Calu3 (cell line): Measurements from ENCODE around the gene HOXB5. TPM values are rescaled to one million over a fixed set of nuclear protein-coding genes. Genes with fewer than 3 reads are reported as not detected.

Source experiments
- BruUV-seq: library from RNA; stranded (reverse); fragments of 400-500 nt; replicated peaks from 2 replicates; lab custom pipeline; 2021; lab: Mats Ljungman, UMichigan
- CTCF ChIA-PET: fragments of 300-600 bp; sonication (Branson Sonifier 250); formaldehyde crosslinking; loops from one replicate; lab custom pipeline; 2022; ENCODE audit warnings: antibody characterized with exemption; lab: Charles Lee
- DNase-seq: peaks from one replicate; pipeline ENCODE4 v3.0.0; 2022
- H3K27ac Mint-ChIP-seq: one replicate; pipeline ENCODE4 v1.8.0; 2022; ENCODE audit warnings: mixed read lengths; ENCODE audit not compliant: unreplicated experiment
- H3K27me3 Mint-ChIP-seq: one replicate; pipeline ENCODE4 v1.8.0; 2022; ENCODE audit warnings: mixed read lengths; ENCODE audit not compliant: unreplicated experiment
- H3K36me3 Mint-ChIP-seq: one replicate; pipeline ENCODE4 v1.8.0; 2022; ENCODE audit warnings: mild to moderate bottlenecking, moderate library complexity, mixed read lengths; ENCODE audit not compliant: insufficient read depth, unreplicated experiment
- H3K4me1 Mint-ChIP-seq: one replicate; pipeline ENCODE4 v1.8.0; 2022; ENCODE audit warnings: mild to moderate bottlenecking, low read depth, mixed read lengths; ENCODE audit not compliant: unreplicated experiment
- H3K4me3 Mint-ChIP-seq: one replicate; pipeline ENCODE4 v1.8.0; 2022; ENCODE audit warnings: mild to moderate bottlenecking, low read depth, moderate library complexity, mixed read lengths; ENCODE audit not compliant: unreplicated experiment
- H3K9me3 Mint-ChIP-seq: one replicate; pipeline ENCODE4 v1.8.0; 2022; ENCODE audit warnings: low read depth, mixed read lengths; ENCODE audit not compliant: unreplicated experiment
- CTCF ChIP-seq: fragments of 200-600 bp; IDR thresholded peaks from one replicate; pipeline ENCODE4 v1.8.0; 2022; ENCODE audit warnings: antibody characterized with exemption; ENCODE audit not compliant: unreplicated experiment
- intact Hi-C: fragments of 100-400 bp; cut with micrococcal nuclease; formaldehyde crosslinking; loops from one replicate; pipeline ENCODE4 v1.10.0; 2022; ENCODE audit not compliant: unreplicated experiment
- total RNA-seq: library from RNA; stranded (reverse); gene quantifications from 2 replicates; pipeline ENCODE4 v1.2.3, GENCODE V29; 2022

The HOXB5 gene
- total RNA-seq, 1 experiment from 2014 or later: 48.5 TPM

DNA sequence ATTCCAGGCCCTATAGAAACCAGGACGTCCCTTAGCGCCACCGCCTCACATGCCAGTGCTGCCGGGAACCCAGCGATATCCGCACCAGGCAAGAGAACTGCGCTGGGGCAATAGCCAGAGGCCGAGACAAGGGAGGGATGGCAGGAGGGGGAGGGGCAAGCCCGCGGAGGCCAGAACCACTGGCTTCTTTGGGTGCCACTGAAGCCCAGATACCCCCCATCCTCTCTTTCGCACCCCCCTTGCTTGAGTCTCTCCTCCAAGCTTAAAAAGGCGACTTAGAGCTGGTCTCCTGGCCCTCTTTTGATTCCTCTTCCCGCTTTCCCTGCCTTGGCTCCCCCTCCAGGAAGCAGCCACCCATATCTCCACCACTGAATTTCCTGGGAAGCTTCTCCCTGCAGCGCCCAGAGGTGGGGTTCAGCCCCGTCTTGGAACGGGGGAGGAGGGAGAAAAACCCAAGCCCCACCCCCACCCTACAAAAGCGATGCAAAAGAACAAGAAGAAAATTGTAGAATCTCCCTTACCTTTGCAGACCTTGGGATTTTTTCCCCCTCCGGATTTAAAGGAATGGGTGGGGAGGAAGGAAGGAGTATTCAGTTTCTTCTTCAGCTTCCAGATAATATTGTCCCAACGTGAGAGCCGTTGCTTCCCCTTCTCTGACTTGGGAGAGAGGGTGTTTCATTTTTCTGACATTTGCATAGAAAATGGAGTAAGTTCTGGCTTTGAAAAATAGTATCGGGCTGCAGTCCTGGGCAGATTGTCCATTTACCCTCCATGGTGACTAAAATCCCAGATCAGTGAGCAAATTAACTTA is 10.6 kb upstream of the HOXB5 start:
- intact Hi-C loops: no loop called here
- peaks cover 47% of the 10 kb centered on the region for H3K4me1 Mint-ChIP-seq
- peaks cover 93% of the 10 kb centered on the region for H3K36me3 Mint-ChIP-seq
- no peaks in the 10 kb centered on the region for H3K27me3 Mint-ChIP-seq
- no peak for TF ChIP-seq CTCF
- H3K9me3 Mint-ChIP-seq: no peaks in the 10 kb centered on the region
- peak; percentile 79 for DNase-seq
- peak overlapping the region; percentile 88 for H3K4me3 Mint-ChIP-seq
- peak overlapping the region; percentile 95 for H3K27ac Mint-ChIP-seq
- BruUV-seq: no TSS peak
- CTCF ChIA-PET: interaction anchor here (0.6 to 1.4 kb wide), 9 partner anchors 9 to 782 kb away, joined by 3 to 9 read pairs (median 5); no protein-coding TSS in a partner anchor

DNA sequence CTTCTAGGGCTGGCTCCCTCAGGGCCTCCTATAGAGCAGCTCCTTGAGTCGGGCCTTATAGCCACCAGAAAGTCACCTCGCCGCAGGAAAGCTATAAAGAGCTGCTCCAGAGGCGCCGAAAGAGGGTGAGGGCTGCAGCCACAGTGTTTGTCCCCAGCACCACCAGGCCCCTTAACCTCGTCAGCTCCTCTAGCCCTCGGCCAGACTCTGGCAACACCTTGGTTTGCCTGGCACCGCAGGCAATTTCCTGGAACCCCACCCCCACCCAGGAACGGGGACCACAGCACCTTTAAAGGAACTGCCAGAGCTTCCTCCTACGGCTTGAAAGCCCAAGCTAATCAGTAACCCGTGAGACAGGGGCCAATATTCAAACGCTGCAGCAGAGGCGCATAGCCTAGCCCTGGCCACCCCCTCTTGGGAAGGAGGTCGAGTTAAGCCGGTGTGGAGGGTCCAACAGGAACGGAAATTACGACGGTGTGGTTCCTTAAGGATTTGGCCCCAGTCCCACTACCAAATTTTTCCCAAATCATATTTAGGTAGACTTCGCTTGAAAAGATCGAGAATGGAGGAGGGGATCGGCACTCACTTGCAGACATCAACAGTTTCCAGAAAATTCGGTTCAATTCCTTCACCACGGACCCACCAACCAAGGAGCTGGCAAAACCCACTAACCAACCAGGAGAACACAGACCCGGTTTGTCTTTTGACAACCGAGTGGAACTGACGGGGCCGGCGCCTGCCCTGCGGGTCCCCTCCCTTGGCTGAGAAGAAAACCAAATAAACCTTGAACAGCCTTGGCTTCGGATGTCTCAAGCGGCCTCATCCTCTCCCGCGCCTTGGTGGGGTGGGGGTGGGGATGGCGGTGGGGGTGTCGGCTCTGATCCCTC is 8.2 kb upstream of the HOXB5 start:
- peak overlapping the region; percentile 88 for H3K4me3 Mint-ChIP-seq
- no peak for TF ChIP-seq CTCF
- CTCF ChIA-PET: interaction anchor here (0.5 to 1.9 kb wide), 19 partner anchors 8 to 386 kb away, joined by 3 to 15 read pairs (median 4); no protein-coding TSS in a partner anchor
- TSS peak; percentile 85 for BruUV-seq
- H3K9me3 Mint-ChIP-seq: no peaks in the 10 kb centered on the region
- peaks cover 8% of the 10 kb centered on the region for H3K27me3 Mint-ChIP-seq
- peak overlapping the region; percentile 95 for H3K27ac Mint-ChIP-seq
- H3K36me3 Mint-ChIP-seq: peaks cover 94% of the 10 kb centered on the region
- intact Hi-C loops: loop anchor here (2.0 kb wide), 1 partner anchor 17 kb away; no protein-coding TSS in a partner anchor
- H3K4me1 Mint-ChIP-seq: peaks cover 45% of the 10 kb centered on the region
- peak; percentile 88 for DNase-seq

DNA sequence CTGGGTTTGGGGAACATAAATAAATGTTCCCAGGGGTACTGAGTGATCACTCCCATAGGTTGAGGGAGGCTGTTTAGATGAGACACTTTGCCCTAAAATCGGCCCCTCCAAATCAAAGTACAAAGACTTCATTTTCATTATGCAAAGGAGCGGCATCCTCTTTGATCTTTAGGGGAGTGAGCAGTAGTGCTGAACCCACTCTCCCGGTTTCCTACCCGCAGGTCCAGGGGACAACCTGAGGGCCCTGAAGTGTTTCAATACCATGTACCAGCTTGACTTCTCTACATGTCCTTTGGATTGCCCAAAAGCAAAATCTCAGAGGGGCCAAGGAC is 7.6 kb upstream of the HOXB5 start:
- Mint-ChIP-seq H3K27me3 (peaks cover 8% of the 10 kb centered on the region), H3K4me1 (peaks cover 45% of the 10 kb centered on the region), H3K27ac (peak overlapping the region; percentile 95), H3K36me3 (peaks cover 94% of the 10 kb centered on the region), H3K4me3 (peak overlapping the region; percentile 88), H3K9me3 (no peaks in the 10 kb centered on the region)
- no peak for DNase-seq
- BruUV-seq: no TSS peak
- TF ChIP-seq CTCF: no peak
- intact Hi-C loops: loop anchor here (2.0 kb wide), 1 partner anchor 18 kb away; no protein-coding TSS in a partner anchor
- CTCF ChIA-PET: interaction anchor here (0.5 to 1.9 kb wide), 16 partner anchors 9 to 386 kb away, joined by 3 to 15 read pairs (median 4); no protein-coding TSS in a partner anchor
